GM19463 (cell line): ENCODE measurements around the gene PIK3C2G.

Source experiments
- ATAC-seq: cut with Tn5 transposase; IDR thresholded peaks from one replicate; pipeline ENCODE4 v1.9.1; 2021; ENCODE audit warnings: mild to moderate bottlenecking, moderate library complexity; ENCODE audit not compliant: unreplicated experiment

Gene PIK3C2G

GRCh38 chr12:18551701-18552100 is 290.4 kb downstream of the PIK3C2G start:
- no peak for ATAC-seq

DNA sequence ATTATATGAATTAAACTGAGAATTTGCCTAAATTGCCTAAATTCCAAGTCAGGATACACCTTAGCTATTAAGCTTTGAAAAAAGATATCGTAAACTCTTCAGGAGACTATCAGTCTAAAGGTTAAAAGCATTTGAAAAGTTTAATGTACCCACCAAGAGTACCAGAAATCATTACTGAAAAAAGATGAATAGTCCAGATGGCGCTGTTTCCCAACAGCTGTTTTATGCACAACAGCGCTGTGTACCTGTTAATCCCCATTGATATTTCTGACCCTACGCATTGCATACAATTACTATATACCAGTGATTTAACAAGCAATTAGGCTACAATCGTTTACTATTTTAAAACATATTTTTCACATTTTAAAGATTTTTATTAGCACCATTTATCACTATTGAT is 291.5 kb downstream of the PIK3C2G start:
- no peak for ATAC-seq

GRCh38 chr12:18556161-18556560 is 294.8 kb downstream of the PIK3C2G start:
- ATAC-seq: no peak

DNA sequence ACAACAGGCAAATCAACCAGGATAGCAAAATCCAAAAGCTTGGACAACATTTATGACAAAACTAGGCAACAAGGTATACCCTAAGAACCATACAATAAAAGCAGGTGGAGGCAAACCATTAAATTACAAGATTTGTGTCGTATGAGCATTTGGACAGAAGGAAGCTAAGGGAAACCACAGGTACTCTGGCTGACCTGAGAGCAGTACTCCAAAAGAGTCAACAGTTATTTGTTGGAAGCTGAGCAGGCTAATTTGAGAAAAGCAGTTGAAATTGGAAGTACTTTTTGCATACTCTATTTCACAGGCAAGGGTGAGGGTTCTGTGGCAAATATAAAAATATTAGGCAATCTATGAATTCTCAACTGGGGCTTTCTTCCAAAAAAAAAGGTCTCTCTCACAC is 297.9 kb downstream of the PIK3C2G start:
- ATAC-seq: no peak

- ATAC-seq: no peak
Measured at GRCh38 chr12:18562531-18562930, 301.2 kb downstream of the PIK3C2G start.

- no peak for ATAC-seq
Measured at GRCh38 chr12:18564306-18564705, 303.0 kb downstream of the PIK3C2G start.

DNA sequence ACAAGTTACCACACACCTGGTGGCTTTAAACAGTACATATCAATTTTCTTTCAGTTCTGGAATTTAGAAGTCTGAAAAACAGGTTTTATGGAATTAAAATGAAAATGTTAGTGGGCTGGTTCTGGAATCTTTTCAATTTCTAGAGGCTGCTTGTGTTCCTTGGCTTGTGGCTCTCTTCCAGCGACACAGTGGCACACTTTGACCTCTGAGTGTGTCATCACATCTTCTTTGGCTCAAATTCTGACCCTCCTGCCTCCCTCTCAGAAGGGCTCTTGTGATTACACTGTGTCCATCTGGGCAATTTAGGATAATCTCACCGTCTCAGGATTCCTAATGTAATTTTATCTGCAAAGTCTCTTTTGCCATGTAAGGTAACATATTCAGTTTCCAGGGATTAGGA is 306.5 kb downstream of the PIK3C2G start:
- ATAC-seq: no peak

- no peak for ATAC-seq
Measured at GRCh38 chr12:18570543-18570942, 309.2 kb downstream of the PIK3C2G start.

- ATAC-seq: no peak
Measured at GRCh38 chr12:18576104-18576626, 314.8 kb downstream of the PIK3C2G start.

- no peak for ATAC-seq
Measured at GRCh38 chr12:18576648-18577047, 315.3 kb downstream of the PIK3C2G start.

DNA sequence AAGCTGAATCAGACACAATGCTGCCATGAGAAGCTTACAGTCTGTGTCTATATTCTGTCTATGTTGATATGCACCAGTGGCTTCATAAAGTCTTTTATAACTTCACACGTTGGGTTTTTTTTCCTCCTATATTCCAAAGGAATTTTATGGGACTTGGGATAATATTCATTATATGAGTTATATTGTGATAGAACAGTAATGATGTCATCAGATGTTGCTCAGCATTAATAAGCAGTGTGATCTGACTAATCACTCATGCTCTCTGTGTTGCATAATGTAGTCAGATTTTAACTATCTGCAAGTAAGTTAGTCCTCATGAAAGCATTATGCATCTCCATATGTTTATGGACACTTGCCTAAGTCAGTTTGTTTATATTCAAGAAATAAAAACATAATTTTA is 316.9 kb downstream of the PIK3C2G start:
- no peak for ATAC-seq

- no peak for ATAC-seq
Measured at GRCh38 chr12:18580291-18580690, 319.0 kb downstream of the PIK3C2G start.

GRCh38 chr12:18580706-18581105 is 319.4 kb downstream of the PIK3C2G start:
- ATAC-seq: no peak

DNA sequence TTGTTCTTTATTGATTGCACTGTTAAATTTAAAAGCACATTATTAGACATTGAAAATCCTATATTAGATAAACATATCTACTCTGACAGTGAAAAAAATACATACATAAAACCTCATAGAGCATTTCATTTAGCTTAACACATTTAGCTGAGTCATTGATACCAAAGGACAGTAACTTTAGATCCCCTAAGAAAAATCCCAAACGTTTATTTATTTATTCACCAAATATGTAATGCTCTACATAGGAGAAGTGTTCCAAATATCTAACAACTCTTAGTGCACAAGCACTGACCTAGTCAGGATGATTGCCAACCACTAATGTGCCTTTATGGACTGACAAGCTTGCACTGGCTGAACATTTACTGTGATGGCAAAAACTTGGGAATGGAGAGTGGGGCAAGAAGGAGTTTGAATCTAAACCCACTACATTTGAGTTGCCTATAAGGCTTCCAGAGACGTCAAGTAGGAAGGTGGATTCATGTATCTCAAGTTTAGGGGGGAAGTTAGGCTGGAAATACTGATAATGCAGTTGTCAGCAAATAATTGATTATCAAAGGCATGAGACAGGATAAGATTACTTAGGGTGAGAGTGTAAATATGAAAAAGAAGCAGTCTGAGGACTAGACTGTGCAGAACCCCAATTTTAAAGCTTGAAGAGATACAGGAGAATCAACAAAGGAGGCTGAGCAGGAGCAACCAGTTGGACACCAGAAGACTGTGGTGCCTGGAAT is 320.1 kb downstream of the PIK3C2G start:
- no peak for ATAC-seq

DNA sequence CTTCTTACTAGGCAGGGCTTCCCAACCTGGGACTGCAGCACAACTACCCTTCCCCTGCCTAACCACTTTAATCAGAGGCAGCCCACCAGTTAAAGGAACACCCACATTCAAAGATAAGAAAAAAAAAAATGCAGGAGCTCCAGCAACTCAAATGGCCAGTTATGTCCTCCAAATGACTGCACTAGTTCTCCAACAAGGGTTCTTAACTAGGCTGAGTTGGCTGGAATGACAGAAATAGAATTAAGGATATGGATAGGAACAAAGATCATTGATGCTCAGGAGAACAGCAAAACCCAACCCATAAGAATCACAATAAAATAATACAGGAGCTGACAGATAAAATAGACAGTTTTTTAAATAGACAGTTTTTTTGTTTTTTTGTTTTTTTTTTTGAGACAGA is 322.3 kb downstream of the PIK3C2G start:
- no peak for ATAC-seq

GRCh38 chr12:18586581-18586980 is 325.3 kb downstream of the PIK3C2G start:
- ATAC-seq: no peak

GRCh38 chr12:18589316-18589715 is 328.0 kb downstream of the PIK3C2G start:
- ATAC-seq: no peak

DNA sequence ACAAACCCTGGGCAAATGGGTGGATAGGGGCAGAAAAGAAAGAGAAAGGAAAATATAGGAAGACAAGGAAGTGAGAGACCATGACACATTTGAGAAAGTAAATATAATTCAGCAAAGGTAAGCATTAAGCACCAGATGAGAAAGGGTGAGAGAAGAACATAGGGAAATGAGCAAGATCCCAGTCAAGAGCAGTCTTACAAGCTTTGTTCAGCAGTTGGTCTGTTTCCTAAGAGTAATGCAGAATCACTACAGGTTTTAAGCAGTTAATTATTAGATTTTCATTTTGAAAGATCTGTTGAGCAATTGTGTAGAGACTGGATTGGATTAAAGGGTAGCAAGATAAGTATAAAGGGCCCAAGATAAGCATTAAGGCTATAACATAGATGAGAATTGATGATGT is 330.2 kb downstream of the PIK3C2G start:
- no peak for ATAC-seq

GRCh38 chr12:18595412-18595811 is 334.1 kb downstream of the PIK3C2G start:
- ATAC-seq: no peak

- no peak for ATAC-seq
Measured at GRCh38 chr12:18601962-18602361, 340.6 kb downstream of the PIK3C2G start.

DNA sequence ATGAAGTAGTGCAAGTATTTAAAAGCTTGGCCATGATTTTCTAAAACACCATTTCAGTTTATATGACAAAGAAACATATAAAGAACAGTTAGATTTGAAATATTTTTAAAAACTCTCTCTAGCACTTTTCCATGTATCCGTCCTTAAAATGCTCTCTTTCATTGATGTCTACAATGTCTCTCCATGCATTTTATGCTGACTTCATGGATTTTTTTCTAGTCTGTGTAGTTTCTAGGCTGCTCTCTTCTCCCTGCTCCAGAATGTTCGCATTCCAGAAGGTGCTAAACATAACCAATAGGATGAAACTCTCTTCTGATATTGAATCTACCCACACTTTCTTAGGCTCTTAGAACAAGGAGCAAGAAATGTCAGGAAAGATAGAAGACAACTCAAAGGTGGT is 351.7 kb downstream of the PIK3C2G start:
- no peak for ATAC-seq

DNA sequence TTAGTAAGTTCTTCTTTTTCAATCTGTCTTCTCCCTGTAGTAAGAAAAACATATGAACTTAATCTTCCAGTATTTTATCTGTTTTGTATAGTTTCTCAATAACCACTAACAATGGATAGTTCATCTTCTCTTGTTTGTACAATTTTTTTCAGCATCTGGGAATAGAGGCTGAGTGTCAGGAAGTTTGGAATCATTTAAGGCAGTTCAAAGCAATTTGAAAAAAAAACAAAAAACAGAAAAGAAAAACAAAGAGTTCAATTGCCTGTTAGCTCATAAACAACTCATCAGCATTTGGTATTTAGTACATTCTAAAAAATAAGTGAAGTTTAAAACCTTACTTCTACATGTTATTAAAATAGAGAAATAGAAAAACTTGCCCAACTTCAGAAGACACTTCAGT is 359.7 kb downstream of the PIK3C2G start:
- ATAC-seq: no peak

DNA sequence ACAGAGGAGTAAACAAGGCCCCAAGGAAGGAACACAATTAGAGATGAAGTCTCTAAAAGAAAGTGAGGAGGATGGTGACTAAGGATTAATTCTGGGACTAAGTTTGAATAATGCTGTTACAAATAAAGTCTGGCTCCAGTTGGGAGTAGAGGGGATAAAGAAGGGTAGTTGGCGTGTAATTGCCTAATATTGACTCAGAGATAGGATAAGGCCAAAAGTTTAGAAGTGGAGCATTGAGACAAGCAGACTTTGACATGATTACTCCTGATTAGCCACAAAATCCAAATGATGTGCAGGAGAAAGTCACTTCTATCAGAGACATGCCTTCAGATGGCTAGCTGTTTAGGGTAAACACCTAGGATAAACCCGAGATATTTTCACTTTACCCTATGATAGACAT is 368.1 kb downstream of the PIK3C2G start:
- ATAC-seq: no peak
